Astrocyte of the hippocampus (primary cell): ENCODE data around the gene PHF13.

Source experiments
- DNase-seq: peaks from one replicate; pipeline ENCODE4 v3.0.0; 2011; ENCODE audit warnings: low read depth, low spot score

PHF13 gene

GRCh38 chr1:6601923-6602668, 11.4 kb upstream of the PHF13 start:
- no peak for DNase-seq

GRCh38 chr1:6602669-6603237, 10.8 kb upstream of the PHF13 start, which contains the start of gene KLHL21:
TSS of gene KLHL21 (minus strand) at chr1:6602869. CDS start at chr1:6602817, 52 bp downstream.
- peak; percentile 97 for DNase-seq

- DNase-seq = peak; percentile 88
Measured at GRCh38 chr1:6603238-6603914, 10.2 kb upstream of the PHF13 start.

- DNase-seq = peak; percentile 95
Measured at GRCh38 chr1:6603915-6604558, 9.5 kb upstream of the PHF13 start.

- DNase-seq = no peak
Measured at GRCh38 chr1:6612641-6613360, 730 bp upstream of the PHF13 start.

- peak; percentile 69 for DNase-seq
Measured at GRCh38 chr1:6614019-6614928, 743 bp downstream of the PHF13 start.

- peak; percentile 40 for DNase-seq
Measured at GRCh38 chr1:6614929-6615785, 1.6 kb downstream of the PHF13 start.

GRCh38 chr1:6619045-6619444, 5.5 kb downstream of the PHF13 start:
- no peak for DNase-seq

GRCh38 chr1:6621429-6622391, 8.2 kb downstream of the PHF13 start:
- no peak for DNase-seq

- no peak for DNase-seq
Measured at GRCh38 chr1:6622396-6623152, 9.0 kb downstream of the PHF13 start.

GRCh38 chr1:6623269-6623965, 9.9 kb downstream of the PHF13 start:
- no peak for DNase-seq

- DNase-seq = peak; percentile 95
Measured at GRCh38 chr1:6624710-6625583, 11.4 kb downstream of the PHF13 start, which contains the start of gene THAP3. TSS of gene THAP3 (plus strand) at chr1:6624868. CDS start at chr1:6625219, 351 bp downstream.

GRCh38 chr1:6625584-6626149, 12.1 kb downstream of the PHF13 start:
- DNase-seq = peak; percentile 48

- no peak for DNase-seq
Measured at GRCh38 chr1:6627031-6627430, 13.5 kb downstream of the PHF13 start.

- no peak for DNase-seq
Measured at GRCh38 chr1:6627841-6628545, 14.5 kb downstream of the PHF13 start.
